ENCODE data around the gene SCPEP1.
A peak's percentile ranks its signal among the peaks of the same experiment; 100 is the strongest.

Gene SCPEP1

GRCh38 chr17:57027852-57028251 lies 49.9 kb downstream of the SCPEP1 start:
- Mint-ChIP-seq H3K4me1 (ENCODE audit: low read depth) (no peaks in the 10 kb centered on the region), H3K27me3 (peaks cover 5% of the 10 kb centered on the region), H3K36me3 (ENCODE audit: low read depth) (no peaks in the 10 kb centered on the region), H3K27ac (no peak overlapping the region), H3K4me3 (no peak overlapping the region), H3K9me3 (peaks cover 9% of the 10 kb centered on the region)
- intact Hi-C loops (cut with micrococcal nuclease): no loop called here

GRCh38 chr17:57032343-57032742 lies 54.4 kb downstream of the SCPEP1 start:
- Mint-ChIP-seq H3K4me1 (ENCODE audit: low read depth) (no peaks in the 10 kb centered on the region), H3K9me3 (peaks cover 9% of the 10 kb centered on the region), H3K4me3 (no peak overlapping the region), H3K36me3 (ENCODE audit: low read depth) (no peaks in the 10 kb centered on the region), H3K27ac (no peak overlapping the region), H3K27me3 (peaks cover 23% of the 10 kb centered on the region)
- intact Hi-C loops (cut with micrococcal nuclease): no loop called here

- Mint-ChIP-seq H3K9me3 (peaks cover 4% of the 10 kb centered on the region), H3K27ac (no peak overlapping the region), H3K27me3 (peaks cover 24% of the 10 kb centered on the region)
Observed at GRCh38 chr17:57033296-57033695, 55.4 kb downstream of the SCPEP1 start.

GRCh38 chr17:57034807-57035754 lies 57.1 kb downstream of the SCPEP1 start:
- peaks cover 29% of the 10 kb centered on the region for H3K27me3 Mint-ChIP-seq
- H3K4me1 Mint-ChIP-seq (ENCODE audit: low read depth): no peaks in the 10 kb centered on the region
- no peaks in the 10 kb centered on the region for H3K9me3 Mint-ChIP-seq
- intact Hi-C loops (cut with micrococcal nuclease): no loop called here
- H3K36me3 Mint-ChIP-seq (ENCODE audit: low read depth): no peaks in the 10 kb centered on the region
- H3K27ac Mint-ChIP-seq: no peak overlapping the region
- H3K4me3 Mint-ChIP-seq: no peak overlapping the region

More at GRCh38 chr17:57033296-57033695, 55.4 kb downstream of the SCPEP1 start:
- Mint-ChIP-seq H3K4me3 (no peak overlapping the region), H3K36me3 (ENCODE audit: low read depth) (no peaks in the 10 kb centered on the region), H3K4me1 (ENCODE audit: low read depth) (no peaks in the 10 kb centered on the region)
- intact Hi-C loops (cut with micrococcal nuclease): no loop called here

- Mint-ChIP-seq H3K4me3 (no peak overlapping the region), H3K36me3 (ENCODE audit: low read depth) (no peaks in the 10 kb centered on the region), H3K27me3 (peaks cover 31% of the 10 kb centered on the region), H3K27ac (no peak overlapping the region), H3K9me3 (no peaks in the 10 kb centered on the region), H3K4me1 (ENCODE audit: low read depth) (no peaks in the 10 kb centered on the region)
- intact Hi-C loops (cut with micrococcal nuclease): no loop called here
Observed at GRCh38 chr17:57035971-57036481, 58.1 kb downstream of the SCPEP1 start.

- H3K27me3 Mint-ChIP-seq: peaks cover 38% of the 10 kb centered on the region
- no peaks in the 10 kb centered on the region for H3K4me1 Mint-ChIP-seq (ENCODE audit: low read depth)
- intact Hi-C loops (cut with micrococcal nuclease): no loop called here
- H3K27ac Mint-ChIP-seq: no peak overlapping the region
- no peaks in the 10 kb centered on the region for H3K9me3 Mint-ChIP-seq
- H3K4me3 Mint-ChIP-seq: no peak overlapping the region
- H3K36me3 Mint-ChIP-seq (ENCODE audit: low read depth): no peaks in the 10 kb centered on the region
Observed at GRCh38 chr17:57037411-57037810, 59.5 kb downstream of the SCPEP1 start.

GRCh38 chr17:57038486-57038885 lies 60.6 kb downstream of the SCPEP1 start:
- Mint-ChIP-seq H3K36me3 (ENCODE audit: low read depth) (no peaks in the 10 kb centered on the region), H3K27me3 (peaks cover 48% of the 10 kb centered on the region), H3K4me3 (no peak overlapping the region), H3K9me3 (no peaks in the 10 kb centered on the region), H3K27ac (no peak overlapping the region), H3K4me1 (ENCODE audit: low read depth) (no peaks in the 10 kb centered on the region)
- intact Hi-C loops (cut with micrococcal nuclease): no loop called here

GRCh38 chr17:57040571-57040970 lies 62.6 kb downstream of the SCPEP1 start:
- no peaks in the 10 kb centered on the region for H3K36me3 Mint-ChIP-seq (ENCODE audit: low read depth)
- intact Hi-C loops (cut with micrococcal nuclease): no loop called here
- no peak overlapping the region for H3K27ac Mint-ChIP-seq
- H3K4me1 Mint-ChIP-seq (ENCODE audit: low read depth): peaks cover 7% of the 10 kb centered on the region
- no peak overlapping the region for H3K4me3 Mint-ChIP-seq
- no peaks in the 10 kb centered on the region for H3K9me3 Mint-ChIP-seq
- H3K27me3 Mint-ChIP-seq: peaks cover 63% of the 10 kb centered on the region

GRCh38 chr17:57043276-57043675 lies 65.3 kb downstream of the SCPEP1 start:
- Mint-ChIP-seq H3K4me3 (no peak overlapping the region), H3K4me1 (ENCODE audit: low read depth) (peaks cover 30% of the 10 kb centered on the region), H3K9me3 (no peaks in the 10 kb centered on the region), H3K36me3 (ENCODE audit: low read depth) (no peaks in the 10 kb centered on the region), H3K27ac (no peak overlapping the region), H3K27me3 (peaks cover 66% of the 10 kb centered on the region)
- intact Hi-C loops (cut with micrococcal nuclease): no loop called here

- Mint-ChIP-seq H3K4me1 (ENCODE audit: low read depth) (peaks cover 30% of the 10 kb centered on the region), H3K36me3 (ENCODE audit: low read depth) (no peaks in the 10 kb centered on the region), H3K27me3 (peaks cover 56% of the 10 kb centered on the region), H3K9me3 (no peaks in the 10 kb centered on the region), H3K4me3 (peak overlapping the region; percentile 86), H3K27ac (peak overlapping the region; percentile 92)
- intact Hi-C loops (cut with micrococcal nuclease): loop anchor here (5.0 kb wide), 1 partner anchor 42 kb away; the partner anchor contains the start of gene AKAP1
Observed at GRCh38 chr17:57044976-57045867, 67.3 kb downstream of the SCPEP1 start.

GRCh38 chr17:57045868-57046704 lies 68.2 kb downstream of the SCPEP1 start:
- Mint-ChIP-seq H3K4me3 (peak overlapping the region; percentile 86), H3K27me3 (peaks cover 56% of the 10 kb centered on the region), H3K4me1 (ENCODE audit: low read depth) (peaks cover 30% of the 10 kb centered on the region), H3K9me3 (no peaks in the 10 kb centered on the region), H3K27ac (peak overlapping the region; percentile 92), H3K36me3 (ENCODE audit: low read depth) (no peaks in the 10 kb centered on the region)
- intact Hi-C loops (cut with micrococcal nuclease): loop anchor here (5.0 kb wide), 1 partner anchor 41 kb away; the partner anchor contains the start of gene AKAP1

GRCh38 chr17:57046749-57047148 lies 68.8 kb downstream of the SCPEP1 start:
- Mint-ChIP-seq H3K9me3 (no peaks in the 10 kb centered on the region), H3K27me3 (peaks cover 53% of the 10 kb centered on the region), H3K36me3 (ENCODE audit: low read depth) (no peaks in the 10 kb centered on the region), H3K4me1 (ENCODE audit: low read depth) (peaks cover 30% of the 10 kb centered on the region), H3K4me3 (peak overlapping the region; percentile 86), H3K27ac (peak overlapping the region; percentile 92)
- intact Hi-C loops (cut with micrococcal nuclease): loop anchor here (5.0 kb wide), 1 partner anchor 41 kb away; the partner anchor contains the start of gene AKAP1

GRCh38 chr17:57048096-57048495 lies 70.2 kb downstream of the SCPEP1 start:
- Mint-ChIP-seq H3K4me3 (no peak overlapping the region), H3K4me1 (ENCODE audit: low read depth) (peaks cover 30% of the 10 kb centered on the region), H3K9me3 (no peaks in the 10 kb centered on the region), H3K36me3 (ENCODE audit: low read depth) (no peaks in the 10 kb centered on the region), H3K27ac (no peak overlapping the region), H3K27me3 (peaks cover 43% of the 10 kb centered on the region)
- intact Hi-C loops (cut with micrococcal nuclease): loop anchor here (5.0 kb wide), 1 partner anchor 39 kb away; the partner anchor contains the start of gene AKAP1
